ENCODE measurements around the gene WASHC1.
"Not testable (repeated sequence)": the region's sequence is repeated elsewhere in the genome, so short reads cannot be mapped to it uniquely, and the experiment has no call there.

DNA sequence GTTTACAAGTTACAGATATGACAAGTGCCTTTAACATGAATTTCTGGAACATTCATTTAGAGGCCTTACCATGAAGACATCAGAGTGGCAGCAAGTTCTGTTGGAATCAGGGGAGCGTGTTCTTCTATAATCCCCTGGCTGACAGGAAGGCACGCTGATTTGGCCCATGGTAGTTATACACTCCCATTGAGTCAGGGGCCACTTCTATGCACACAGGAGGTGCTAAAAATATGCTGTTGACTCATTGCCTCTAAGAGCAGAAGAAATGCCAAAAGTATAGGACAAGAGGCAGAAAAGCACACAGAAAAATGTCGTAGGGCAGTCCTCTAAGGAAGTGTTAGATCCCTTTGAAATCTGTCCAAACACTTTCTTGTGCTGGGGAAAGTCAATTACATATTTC lies 49.1 kb upstream of the WASHC1 start:
- TF ChIP-seq, protein P1, sequence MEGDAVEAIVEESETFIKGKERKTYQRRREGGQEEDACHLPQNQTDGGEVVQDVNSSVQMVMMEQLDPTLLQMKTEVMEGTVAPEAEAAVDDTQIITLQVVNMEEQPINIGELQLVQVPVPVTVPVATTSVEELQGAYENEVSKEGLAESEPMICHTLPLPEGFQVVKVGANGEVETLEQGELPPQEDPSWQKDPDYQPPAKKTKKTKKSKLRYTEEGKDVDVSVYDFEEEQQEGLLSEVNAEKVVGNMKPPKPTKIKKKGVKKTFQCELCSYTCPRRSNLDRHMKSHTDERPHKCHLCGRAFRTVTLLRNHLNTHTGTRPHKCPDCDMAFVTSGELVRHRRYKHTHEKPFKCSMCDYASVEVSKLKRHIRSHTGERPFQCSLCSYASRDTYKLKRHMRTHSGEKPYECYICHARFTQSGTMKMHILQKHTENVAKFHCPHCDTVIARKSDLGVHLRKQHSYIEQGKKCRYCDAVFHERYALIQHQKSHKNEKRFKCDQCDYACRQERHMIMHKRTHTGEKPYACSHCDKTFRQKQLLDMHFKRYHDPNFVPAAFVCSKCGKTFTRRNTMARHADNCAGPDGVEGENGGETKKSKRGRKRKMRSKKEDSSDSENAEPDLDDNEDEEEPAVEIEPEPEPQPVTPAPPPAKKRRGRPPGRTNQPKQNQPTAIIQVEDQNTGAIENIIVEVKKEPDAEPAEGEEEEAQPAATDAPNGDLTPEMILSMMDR (IDR thresholded peaks at IDR 0.05): not testable (repeated sequence)
- TF ChIP-seq EZH2 (IDR thresholded peaks at IDR 0.05; ENCODE audit: borderline replicate concordance, insufficient read depth, low read depth, low read length, poor library complexity, severe bottlenecking): not testable (repeated sequence)

All from B cell (primary cell).